Liver (tissue), 9 donors: ENCODE data around the gene ARHGEF12. TPM values are rescaled to one million over a fixed set of nuclear protein-coding genes. Genes with fewer than 3 reads are reported as not detected.

Source experiments
- DNase-seq: peaks from one replicate; pipeline ENCODE4 v3.0.0-alpha.2; 2017; ENCODE audit warnings: low spot score
- H3K27ac ChIP-seq, 2 donors: one replicate each; pipeline ENCODE4 v1.7.0; 2013; ENCODE audit warnings: inconsistent platforms in 2 of 2, low read length in 2 of 2, control low read depth in 1 of 2, low read depth in 1 of 2, mild to moderate bottlenecking in 1 of 2
- H3K27me3 ChIP-seq, 4 donors: one replicate each; pipeline versions ENCODE4 v1.6.1 to v1.7.0; 2013; ENCODE audit warnings: low read length in 3 of 4, inconsistent platforms in 1 of 4, mild to moderate bottlenecking in 1 of 4, moderate library complexity in 1 of 4; ENCODE audit not compliant: control insufficient read depth in 4 of 4, insufficient read depth in 4 of 4
- H3K36me3 ChIP-seq, 4 donors: one replicate each; pipeline versions ENCODE4 v1.6.1 to v1.7.0; 2013; ENCODE audit warnings: low read length in 3 of 4, mild to moderate bottlenecking in 3 of 4, low read depth in 1 of 4, moderate library complexity in 1 of 4; ENCODE audit not compliant: control insufficient read depth in 4 of 4, insufficient read depth in 3 of 4
- H3K4me1 ChIP-seq, 4 donors: one replicate each; pipeline versions ENCODE4 v1.6.1 to v1.7.0; 2013; ENCODE audit warnings: low read length in 3 of 4, mild to moderate bottlenecking in 3 of 4, moderate library complexity in 1 of 4; ENCODE audit not compliant: control insufficient read depth in 4 of 4, insufficient read depth in 4 of 4
- H3K4me3 ChIP-seq, 3 donors: one replicate each; pipeline versions ENCODE4 v1.6.1 to v1.7.0; 2013; ENCODE audit warnings: low read length in 3 of 3, control low read depth in 1 of 3, low read depth in 1 of 3, mild to moderate bottlenecking in 1 of 3
- H3K9ac ChIP-seq, 2 donors: one replicate each; pipeline ENCODE4 v1.7.0; 2013; ENCODE audit warnings: low read length in 2 of 2, mild to moderate bottlenecking in 2 of 2, moderate library complexity in 2 of 2, control low read depth in 1 of 2, low read depth in 1 of 2
- H3K9me3 ChIP-seq, 4 donors: one replicate each; pipeline versions ENCODE4 v1.6.1 to v1.7.0; 2013; ENCODE audit warnings: low read length in 3 of 4; ENCODE audit not compliant: control insufficient read depth in 4 of 4
- ATF3 ChIP-seq: IDR thresholded peaks from 2 replicates; pipeline ENCODE4 v1.6.1; 2016; ENCODE audit warnings: antibody characterized with exemption
- CTCF ChIP-seq: fragments of 150-350 bp; IDR thresholded peaks from 2 replicates; pipeline ENCODE4 v1.5.1; 2017; ENCODE audit warnings: improper control_type of control experiment, low read depth, low read length; ENCODE audit not compliant: missing input control
- EGR1 ChIP-seq, 2 donors: IDR thresholded peaks; 2 replicates each; pipeline ENCODE4 v1.6.1; 2016 to 2018; ENCODE audit warnings: antibody characterized with exemption in 2 of 2, low read depth in 2 of 2
- FOXA1 ChIP-seq: IDR thresholded peaks from 2 replicates; pipeline ENCODE4 v1.6.1; 2016; ENCODE audit warnings: antibody characterized with exemption
- FOXA2 ChIP-seq: IDR thresholded peaks from 2 replicates; pipeline ENCODE4 v1.6.1; 2016; ENCODE audit warnings: antibody characterized with exemption
- GABPA ChIP-seq, 2 donors: IDR thresholded peaks in 1 of 2; conservative IDR thresholded peaks in 1 of 2; 2 replicates each; pipeline ENCODE4 v1.6.1; 2016; ENCODE audit warnings: antibody characterized with exemption in 2 of 2, mild to moderate bottlenecking in 1 of 2, moderate library complexity in 1 of 2
- HNF4A ChIP-seq, 2 donors: conservative IDR thresholded peaks; 2 replicates each; pipeline ENCODE4 v1.6.1; 2016; ENCODE audit warnings: antibody characterized with exemption in 2 of 2, mild to moderate bottlenecking in 2 of 2
- HNF4G ChIP-seq: IDR thresholded peaks from 2 replicates; pipeline ENCODE4 v1.6.1; 2016; ENCODE audit warnings: antibody characterized with exemption
- JUND ChIP-seq, 2 donors: IDR thresholded peaks; 2 replicates each; pipeline ENCODE4 v1.6.1; 2016; ENCODE audit warnings: antibody characterized with exemption in 2 of 2
- MAX ChIP-seq: IDR thresholded peaks from 2 replicates; pipeline ENCODE4 v1.6.1; 2016; ENCODE audit warnings: antibody characterized with exemption
- NR2F2 ChIP-seq: IDR thresholded peaks from 2 replicates; pipeline ENCODE4 v1.6.1; 2016; ENCODE audit warnings: antibody characterized with exemption
- RAD21 ChIP-seq, 2 donors: IDR thresholded peaks; 2 replicates each; pipeline ENCODE4 v1.6.1; 2016; ENCODE audit warnings: antibody characterized with exemption in 2 of 2, mild to moderate bottlenecking in 2 of 2
- REST ChIP-seq: IDR thresholded peaks from 2 replicates; pipeline ENCODE4 v1.6.1; 2016; ENCODE audit warnings: antibody characterized with exemption, mild to moderate bottlenecking
- RXRA ChIP-seq, 2 donors: IDR thresholded peaks; 2 replicates each; pipeline ENCODE4 v1.6.1; 2017 to 2018; ENCODE audit warnings: antibody characterized with exemption in 2 of 2, mild to moderate bottlenecking in 1 of 2
- SP1 ChIP-seq: IDR thresholded peaks from 2 replicates; pipeline ENCODE4 v1.6.1; 2018; ENCODE audit warnings: antibody characterized with exemption, mild to moderate bottlenecking
- TAF1 ChIP-seq: conservative IDR thresholded peaks from 2 replicates; pipeline ENCODE4 v1.6.1; 2016; ENCODE audit warnings: antibody characterized with exemption, mild to moderate bottlenecking
- YY1 ChIP-seq: IDR thresholded peaks from 2 replicates; pipeline ENCODE4 v1.6.1; 2016; ENCODE audit warnings: antibody characterized with exemption, mild to moderate bottlenecking
- ZBTB33 ChIP-seq: IDR thresholded peaks from 2 replicates; pipeline ENCODE4 v1.6.1; 2016; ENCODE audit warnings: antibody characterized with exemption
- WGBS: extraction: QIAGEN DNeasy Blood & Tissue Kit; methylation state at CpG from one replicate; pipeline ENCODE4 v1.1.7; 2013; 5-methylcytosine and 5-hydroxymethylcytosine counted together
- polyA plus RNA-seq, 2 donors: library from polyadenylated mRNA; stranded (reverse) in 1 of 2; unstranded in 1 of 2; fragments of 200-250 nt in 1 of 2; fragments of >200 nt in 1 of 2; fragmentation: Nextera tagmentation in 1 of 2; extraction: Ambion mirVana in 1 of 2; gene quantifications; one replicate each; pipeline versions ENCODE4 v1.2.1 to v1.2.3, GENCODE V29; 2013 to 2015
- total RNA-seq, 2 donors: library from RNA; depleted of rRNA; stranded (reverse); fragments of >200 nt; gene quantifications; one replicate each; pipeline ENCODE4 v1.2.3, GENCODE V29; 2014
- donor health status: healthy.
- donor health status: healthy.
- donor health status: healthy.
- donor health status: healthy.
- donor health status: healthy.

ARHGEF12 gene
- total and polyA plus RNA-seq, 4 donors = 28.0 to 169 (median 53.9) TPM

GRCh38 chr11:120517801-120518291, 181.6 kb downstream of the ARHGEF12 start:
- DNase-seq = no peak
- Histone ChIP-seq H3K27me3 (no peaks in the 10 kb centered on the region), H3K4me1 (peaks cover 0 to 3% (median 0%) of the 10 kb centered on the region in 4 donors), H3K27ac (no peak overlapping the region), H3K9me3 (no peaks in the 10 kb centered on the region), H3K9ac (no peak overlapping the region), H3K36me3 (no peaks in the 10 kb centered on the region), H3K4me3 (no peak overlapping the region)
- TF ChIP-seq GABPA (IDR thresholded peaks at IDR 0.05 in 1 of 2, conservative IDR thresholded peaks at IDR 0.05 in 1 of 2) = no peak
- TF ChIP-seq HNF4G = no peak
- TF ChIP-seq FOXA2 = no peak
- TF ChIP-seq ATF3 = no peak
- TF ChIP-seq MAX = no peak
- no peak for TF ChIP-seq HNF4A (conservative IDR thresholded peaks at IDR 0.05)
- no peak for TF ChIP-seq TAF1
- TF ChIP-seq NR2F2 = no peak
- TF ChIP-seq JUND (IDR thresholded peaks at IDR 0.05) = no peak
- no peak for TF ChIP-seq RAD21 (IDR thresholded peaks at IDR 0.05)
- TF ChIP-seq SP1 = no peak
- no peak for TF ChIP-seq YY1
- TF ChIP-seq CTCF = no peak
- no peak for TF ChIP-seq RXRA (IDR thresholded peaks at IDR 0.05)
- no peak for TF ChIP-seq REST
- TF ChIP-seq EGR1 (IDR thresholded peaks at IDR 0.05; ENCODE audit: low read depth in 2 of 2) = no peak
- TF ChIP-seq FOXA1 = no peak
- no peak for TF ChIP-seq ZBTB33
- 70% methylated on average over 7 of the region's 7 CpGs for WGBS
